Measurements from ENCODE around the gene CDH3.

CDH3 gene

GRCh38 chr16:68722119-68723024 lies 77.3 kb downstream of the CDH3 start:
- Mint-ChIP-seq H3K27ac (no peak overlapping the region), H3K4me1 (no peaks in the 10 kb centered on the region), H3K27me3 (ENCODE audit: low read depth) (no peaks in the 10 kb centered on the region), H3K36me3 (ENCODE audit: low read depth) (no peaks in the 10 kb centered on the region), H3K4me3 (no peak overlapping the region), H3K9me3 (peaks cover 3% of the 10 kb centered on the region)
- TF ChIP-seq CTCF (IDR thresholded peaks at IDR 0.05; ENCODE audit: unreplicated experiment in 3 of 3): no peak

DNA sequence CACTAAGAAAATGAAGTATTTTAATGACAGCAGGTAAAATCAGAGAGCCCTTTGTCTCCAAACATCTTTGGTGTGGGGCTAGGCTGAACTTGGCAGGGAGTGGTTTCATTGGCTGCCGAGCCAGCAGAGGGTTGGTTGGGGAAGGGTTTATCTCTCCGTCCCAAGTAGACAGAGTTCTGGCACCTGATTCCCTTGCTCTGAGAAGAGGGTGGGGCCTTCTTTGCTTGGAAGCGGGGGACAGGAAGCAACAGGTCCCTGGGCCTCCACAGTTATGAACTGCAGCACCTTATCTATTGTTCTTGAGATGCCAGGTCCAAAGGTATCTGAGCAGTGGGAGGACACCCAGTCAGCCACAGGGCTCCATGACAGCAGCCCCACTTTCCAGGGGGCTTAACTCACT lies 79.7 kb downstream of the CDH3 start:
- no peaks in the 10 kb centered on the region for H3K4me1 Mint-ChIP-seq
- no peak overlapping the region for H3K27ac Mint-ChIP-seq
- H3K9me3 Mint-ChIP-seq: peaks cover 3% of the 10 kb centered on the region
- no peak overlapping the region for H3K4me3 Mint-ChIP-seq
- H3K27me3 Mint-ChIP-seq (ENCODE audit: low read depth): no peaks in the 10 kb centered on the region
- no peaks in the 10 kb centered on the region for H3K36me3 Mint-ChIP-seq (ENCODE audit: low read depth)
- TF ChIP-seq CTCF (IDR thresholded peaks at IDR 0.05; ENCODE audit: unreplicated experiment in 3 of 3): no peak

DNA sequence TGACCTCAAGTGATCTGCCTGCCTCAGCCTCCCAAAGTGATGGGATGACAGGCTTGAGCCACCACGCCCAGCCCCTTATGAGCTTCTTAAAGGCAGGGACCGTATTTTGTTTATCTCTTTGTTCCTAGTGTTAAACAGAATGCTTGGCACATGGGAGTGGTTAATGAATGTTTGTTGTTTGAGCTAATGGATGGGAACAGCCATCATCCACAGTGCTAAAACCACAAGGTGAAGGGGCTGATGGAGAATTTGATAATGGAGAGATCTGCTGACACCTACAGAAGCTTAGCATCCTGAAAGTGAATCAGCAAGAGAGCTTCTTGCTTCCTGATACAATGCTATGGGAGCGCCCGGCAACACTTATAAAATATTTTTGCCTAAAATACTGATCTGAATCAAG lies 83.4 kb downstream of the CDH3 start:
- Mint-ChIP-seq H3K36me3 (ENCODE audit: low read depth) (no peaks in the 10 kb centered on the region), H3K4me3 (no peak overlapping the region), H3K27me3 (ENCODE audit: low read depth) (peaks cover 8% of the 10 kb centered on the region), H3K4me1 (peaks cover 10% of the 10 kb centered on the region), H3K9me3 (peaks cover 3% of the 10 kb centered on the region), H3K27ac (no peak overlapping the region)
- no peak for TF ChIP-seq CTCF (IDR thresholded peaks at IDR 0.05; ENCODE audit: unreplicated experiment in 3 of 3)

GRCh38 chr16:68731637-68732036 lies 86.5 kb downstream of the CDH3 start:
- Mint-ChIP-seq H3K36me3 (ENCODE audit: low read depth) (no peaks in the 10 kb centered on the region), H3K9me3 (peaks cover 3% of the 10 kb centered on the region), H3K27ac (peak overlapping the region in 1 of 3 experiments; percentile 73), H3K4me3 (no peak overlapping the region), H3K27me3 (ENCODE audit: low read depth) (peaks cover 36% of the 10 kb centered on the region), H3K4me1 (peaks cover 10% of the 10 kb centered on the region)
- no peak for TF ChIP-seq CTCF (IDR thresholded peaks at IDR 0.05; ENCODE audit: unreplicated experiment in 3 of 3)

- Mint-ChIP-seq H3K36me3 (ENCODE audit: low read depth) (no peaks in the 10 kb centered on the region), H3K9me3 (peaks cover 2% of the 10 kb centered on the region), H3K4me3 (peak overlapping the region in 1 of 3 experiments; percentile 36), H3K4me1 (peaks cover 10% of the 10 kb centered on the region), H3K27ac (peak overlapping the region in 2 of 3 experiments; percentile 49 to 73), H3K27me3 (ENCODE audit: low read depth) (peaks cover 40% of the 10 kb centered on the region)
- no peak for TF ChIP-seq CTCF (IDR thresholded peaks at IDR 0.05; ENCODE audit: unreplicated experiment in 3 of 3)
These were observed 87.1 kb downstream of the CDH3 start for GRCh38 chr16:68732042-68732680.
